Duodenal mucosa (tissue), 2 donors: Measurements from ENCODE around the gene SRPRB.
"Not testable (repeated sequence)": the region's sequence is repeated elsewhere in the genome, so short reads cannot be mapped to it uniquely, and the experiment has no call there.

Experiments
- H3K27ac ChIP-seq: one replicate; pipeline ENCODE4 v1.7.0; 2013; ENCODE audit warnings: low read depth, low read length
- H3K27me3 ChIP-seq, 2 donors: one replicate each; pipeline ENCODE4 v1.7.0; 2013; ENCODE audit warnings: low read length in 2 of 2, control low read depth in 1 of 2; ENCODE audit not compliant: insufficient read depth in 2 of 2, control insufficient read depth in 1 of 2
- H3K36me3 ChIP-seq, 2 donors: one replicate each; pipeline ENCODE4 v1.7.0; 2013; ENCODE audit warnings: low read length in 2 of 2, control low read depth in 1 of 2; ENCODE audit not compliant: insufficient read depth in 2 of 2, control insufficient read depth in 1 of 2
- H3K4me1 ChIP-seq, 2 donors: one replicate each; pipeline ENCODE4 v1.7.0; 2013; ENCODE audit warnings: low read length in 2 of 2, control low read depth in 1 of 2; ENCODE audit not compliant: insufficient read depth in 2 of 2, control insufficient read depth in 1 of 2
- H3K4me3 ChIP-seq, 2 donors: one replicate each; pipeline ENCODE4 v1.7.0; 2013; ENCODE audit warnings: low read length in 2 of 2, low read depth in 1 of 2
- H3K9ac ChIP-seq, 2 donors: one replicate each; pipeline ENCODE4 v1.7.0; 2013; ENCODE audit warnings: low read length in 2 of 2, low read depth in 1 of 2
- H3K9me3 ChIP-seq, 2 donors: one replicate each; pipeline ENCODE4 v1.7.0; 2013; ENCODE audit warnings: low read length in 2 of 2, control low read depth in 1 of 2; ENCODE audit not compliant: control insufficient read depth in 1 of 2

Gene SRPRB

DNA sequence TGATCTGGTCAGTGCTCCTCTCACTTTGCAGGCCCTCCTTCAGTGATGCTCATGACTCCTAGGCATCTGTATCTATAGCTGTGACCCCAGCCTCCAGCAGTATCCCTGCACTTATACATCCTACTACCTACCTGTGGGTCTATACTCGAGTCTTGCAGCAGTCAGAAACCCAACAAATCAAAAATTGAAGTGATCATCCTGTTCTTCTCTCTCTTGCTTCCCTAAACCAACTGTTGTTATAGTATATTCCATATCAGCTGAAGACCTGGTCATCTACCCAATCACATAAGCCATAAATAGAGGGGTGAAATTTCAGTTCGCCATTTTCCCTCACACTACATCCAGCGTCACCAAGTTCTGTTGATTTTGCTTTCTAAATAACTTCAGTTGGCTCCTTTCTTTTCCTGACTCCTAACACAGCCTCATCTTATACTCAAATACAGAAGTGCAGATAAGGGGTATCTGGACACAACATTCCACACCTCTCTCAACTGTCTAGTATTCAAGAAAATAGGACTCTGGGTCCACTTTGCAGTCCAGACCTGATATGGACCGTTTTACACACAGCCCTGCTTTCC lies 25.9 kb upstream of the SRPRB start:
- Histone ChIP-seq H3K9ac (no peak overlapping the region), H3K9me3 (no peaks in the 10 kb centered on the region), H3K27me3 (peaks cover 0 to 3% of the 10 kb centered on the region in 2 donors), H3K36me3 (no peaks in the 10 kb centered on the region), H3K4me1 (no peaks in the 10 kb centered on the region), H3K27ac (no peak overlapping the region), H3K4me3 (no peak overlapping the region)

DNA sequence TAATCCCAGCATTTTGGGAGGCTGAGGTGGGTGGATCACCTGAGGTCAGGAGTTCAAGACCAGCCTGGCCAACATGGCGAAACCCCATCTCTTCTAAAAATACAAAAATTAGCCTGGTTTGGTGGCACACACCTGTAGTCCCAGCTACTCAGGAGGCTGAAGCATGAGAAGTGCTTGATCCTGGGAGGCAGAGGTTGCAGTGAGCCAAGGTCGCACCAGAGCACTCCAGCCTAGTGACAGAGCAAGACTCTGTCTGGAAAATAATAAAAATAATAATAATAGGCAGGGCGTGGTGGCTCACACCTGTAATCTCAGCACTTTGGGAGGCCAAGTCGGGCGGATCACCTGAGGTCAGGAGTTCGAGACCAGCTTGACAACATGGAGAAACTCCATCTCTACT lies 24.9 kb upstream of the SRPRB start:
- H3K36me3 ChIP-seq, H3K4me1 ChIP-seq, H3K9me3 ChIP-seq: not testable (repeated sequence)

DNA sequence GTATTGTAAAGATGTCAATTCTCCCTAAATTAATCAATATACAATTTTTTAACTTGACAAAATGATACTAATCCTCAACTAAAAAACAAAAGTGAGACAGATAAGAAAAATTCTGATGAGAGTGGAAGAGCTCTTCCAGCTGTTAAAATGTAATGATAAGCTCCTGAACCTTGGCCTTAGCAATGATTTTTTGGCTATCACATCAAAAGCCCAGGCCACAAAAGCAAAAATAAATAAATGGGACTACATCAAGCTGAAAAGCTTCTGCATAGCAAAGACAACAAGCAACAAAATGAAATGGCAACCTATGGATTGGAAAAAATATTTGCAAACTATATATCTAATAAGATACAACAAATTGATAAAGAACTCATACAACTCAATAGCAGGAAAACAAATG lies 24.0 kb upstream of the SRPRB start:
- no peak overlapping the region for H3K4me3 ChIP-seq
- no peak overlapping the region for H3K9ac ChIP-seq
- H3K27me3 ChIP-seq = peaks cover 0 to 3% of the 10 kb centered on the region in 2 donors
- no peaks in the 10 kb centered on the region for H3K36me3 ChIP-seq
- H3K4me1 ChIP-seq = no peaks in the 10 kb centered on the region
- H3K27ac ChIP-seq = no peak overlapping the region
- no peaks in the 10 kb centered on the region for H3K9me3 ChIP-seq

More for the DNA sequence above, 24.9 kb upstream of the SRPRB start:
- not testable (repeated sequence) for H3K4me3 ChIP-seq, H3K27me3 ChIP-seq, H3K27ac ChIP-seq, H3K9ac ChIP-seq

DNA sequence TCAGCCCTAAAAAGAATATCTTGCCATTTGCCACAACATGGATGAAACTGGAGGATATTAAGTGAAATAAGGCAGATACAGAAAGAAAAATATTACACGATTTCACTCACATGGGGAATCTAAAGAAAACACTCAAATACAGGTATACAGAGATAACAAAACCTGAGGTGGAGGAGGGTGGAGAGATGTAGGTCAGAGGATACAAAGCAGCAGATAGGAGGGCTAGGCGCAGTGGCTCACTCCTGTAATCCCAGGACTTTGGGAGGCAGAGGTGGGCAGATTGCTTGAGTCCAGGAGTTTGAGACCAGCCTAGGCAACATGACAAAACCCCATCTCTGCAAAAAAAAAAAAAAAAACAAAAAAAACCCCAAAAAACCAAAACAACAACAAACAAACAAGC lies 23.2 kb upstream of the SRPRB start:
- Histone ChIP-seq H3K4me1 (no peaks in the 10 kb centered on the region), H3K9me3 (no peaks in the 10 kb centered on the region), H3K36me3 (no peaks in the 10 kb centered on the region), H3K27ac (no peak overlapping the region), H3K27me3 (peaks cover 0 to 3% of the 10 kb centered on the region in 2 donors), H3K9ac (no peak overlapping the region), H3K4me3 (no peak overlapping the region)

DNA sequence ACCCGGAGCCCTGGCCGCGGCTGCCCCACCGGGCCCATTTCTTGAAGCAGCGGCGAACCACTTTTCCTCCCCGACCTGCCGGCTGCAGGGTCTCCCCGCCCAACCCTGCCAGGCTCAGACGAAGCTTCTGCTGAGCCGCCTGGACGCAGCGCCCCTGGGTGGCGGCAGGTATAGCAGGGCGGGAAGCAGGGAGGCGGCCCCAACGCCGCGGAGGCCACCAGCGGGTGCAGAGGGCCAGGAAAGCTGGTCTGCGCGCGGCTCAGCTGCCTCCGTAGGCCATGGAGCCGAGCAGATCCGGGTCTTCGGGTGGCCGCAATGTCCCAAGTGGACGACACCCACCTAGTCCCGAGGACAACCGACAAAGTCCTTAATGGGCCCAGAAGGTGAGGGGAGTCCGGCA lies 21.9 kb upstream of the SRPRB start:
- H3K27me3 ChIP-seq = peaks cover 0 to 3% of the 10 kb centered on the region in 2 donors
- no peaks in the 10 kb centered on the region for H3K9me3 ChIP-seq
- H3K9ac ChIP-seq = no peak overlapping the region
- no peaks in the 10 kb centered on the region for H3K36me3 ChIP-seq
- no peaks in the 10 kb centered on the region for H3K4me1 ChIP-seq
- H3K27ac ChIP-seq = no peak overlapping the region
- no peak overlapping the region for H3K4me3 ChIP-seq

DNA sequence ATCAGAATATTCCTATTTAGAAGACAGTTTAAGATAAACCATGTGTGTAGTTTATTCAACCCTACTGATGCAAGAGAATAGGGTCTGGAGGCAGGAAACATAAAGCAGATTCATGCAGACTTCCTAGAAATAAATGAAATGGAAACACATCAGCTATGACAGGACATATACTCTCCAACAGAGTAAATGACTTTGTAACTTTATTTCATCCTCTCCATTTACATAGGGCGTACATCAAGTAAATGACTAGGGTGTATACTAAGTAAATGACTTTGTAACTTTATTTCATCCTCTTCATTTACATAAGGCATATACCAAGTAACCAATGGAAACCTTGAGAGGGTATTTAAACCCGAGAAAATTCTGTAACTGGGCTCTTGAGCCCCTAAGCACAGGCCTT lies 17.6 kb upstream of the SRPRB start:
- Histone ChIP-seq H3K36me3 (no peaks in the 10 kb centered on the region), H3K27ac (no peak overlapping the region), H3K27me3 (no peaks in the 10 kb centered on the region), H3K9me3 (peaks cover 9 to 11% of the 10 kb centered on the region in 2 donors), H3K9ac (no peak overlapping the region), H3K4me3 (no peak overlapping the region), H3K4me1 (no peaks in the 10 kb centered on the region)

- Histone ChIP-seq H3K27me3 (no peaks in the 10 kb centered on the region), H3K4me3 (no peak overlapping the region), H3K4me1 (no peaks in the 10 kb centered on the region), H3K27ac (no peak overlapping the region), H3K9me3 (peaks cover 9 to 14% of the 10 kb centered on the region in 2 donors), H3K36me3 (no peaks in the 10 kb centered on the region), H3K9ac (no peak overlapping the region)
Observed at GRCh38 chr3:133792171-133792763, 13.3 kb upstream of the SRPRB start.

DNA sequence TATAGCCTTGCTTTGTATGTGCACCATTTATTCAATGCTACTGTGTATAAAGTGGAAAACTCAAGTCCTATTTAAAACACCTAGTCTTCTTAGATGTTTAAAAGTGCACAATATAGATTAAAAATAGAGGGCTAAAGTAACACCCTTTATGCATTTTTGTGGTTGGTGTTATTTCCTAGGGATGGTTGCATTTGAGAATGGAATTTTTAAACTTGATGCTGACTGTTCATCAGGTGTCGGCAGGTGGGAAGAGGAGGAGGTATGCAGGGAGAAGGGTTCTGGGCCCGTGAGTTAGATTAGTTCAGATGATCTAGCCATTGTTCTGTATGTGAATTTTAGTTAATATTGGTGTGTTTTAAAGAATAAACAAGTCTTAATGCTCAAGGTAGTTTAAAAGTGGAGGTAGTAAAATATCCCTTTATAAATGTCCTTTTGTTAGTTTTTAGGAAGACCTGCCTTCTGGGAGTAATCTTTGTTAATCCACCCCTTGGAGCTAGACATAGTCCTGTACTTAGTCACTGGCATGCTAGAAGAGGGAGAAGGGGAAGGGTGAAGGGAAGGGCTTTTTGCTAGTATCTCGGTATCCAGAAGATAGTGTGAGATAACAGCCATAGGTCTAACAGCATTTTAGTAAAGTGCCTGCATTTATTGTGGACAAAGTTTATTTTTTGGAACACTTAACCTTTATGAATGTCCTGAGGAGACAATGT lies 8.1 kb upstream of the SRPRB start:
- Histone ChIP-seq H3K4me1 (peaks cover 4 to 5% of the 10 kb centered on the region in 2 donors), H3K27me3 (no peaks in the 10 kb centered on the region), H3K36me3 (no peaks in the 10 kb centered on the region), H3K9ac (no peak overlapping the region), H3K27ac (no peak overlapping the region), H3K9me3 (peaks cover under 1 to 7% of the 10 kb centered on the region in 2 donors), H3K4me3 (no peak overlapping the region)

DNA sequence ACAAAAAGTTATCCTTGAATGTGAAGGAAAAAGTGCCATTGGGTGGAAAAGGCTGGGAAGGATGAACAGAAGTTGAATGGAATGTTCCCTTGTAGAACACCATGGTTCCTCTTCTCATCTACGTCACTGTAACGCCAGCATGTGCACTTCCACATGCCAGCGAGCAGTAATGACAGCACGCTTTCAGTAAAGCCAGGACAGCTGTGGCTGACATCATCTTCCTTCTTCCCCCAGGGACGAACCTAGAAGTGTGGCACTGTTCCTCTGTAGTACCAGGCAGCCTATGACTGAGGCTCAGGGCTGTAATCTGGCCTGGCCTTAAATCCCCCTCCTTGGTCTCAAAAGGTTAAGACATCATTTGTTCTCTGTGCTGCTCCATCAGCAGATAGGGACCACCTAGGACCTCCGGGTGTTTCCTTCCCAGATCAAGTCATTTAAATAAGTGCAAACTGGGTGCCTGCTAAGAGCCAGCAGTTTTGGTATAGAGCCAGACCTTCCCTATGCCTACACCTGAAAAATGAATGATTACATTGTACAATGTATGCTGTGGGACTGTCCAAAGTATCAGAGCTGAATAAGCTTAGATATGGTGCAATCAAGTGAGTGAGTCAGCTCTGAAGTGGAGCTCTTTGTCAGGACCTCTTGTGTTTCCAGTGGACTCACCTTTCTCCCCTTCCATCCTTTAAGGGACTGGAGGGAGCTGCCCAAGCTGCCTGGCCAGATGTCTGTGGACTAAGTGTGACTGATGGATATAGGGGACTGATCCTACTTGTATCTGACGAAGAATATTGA lies 5.6 kb upstream of the SRPRB start:
- H3K9ac ChIP-seq = no peak overlapping the region
- no peak overlapping the region for H3K4me3 ChIP-seq
- no peaks in the 10 kb centered on the region for H3K27me3 ChIP-seq
- H3K36me3 ChIP-seq = no peaks in the 10 kb centered on the region
- no peaks in the 10 kb centered on the region for H3K9me3 ChIP-seq
- peaks cover 4 to 7% of the 10 kb centered on the region in 2 donors for H3K4me1 ChIP-seq
- no peak overlapping the region for H3K27ac ChIP-seq

- Histone ChIP-seq H3K9me3 (no peaks in the 10 kb centered on the region), H3K4me3 (no peak overlapping the region), H3K27me3 (no peaks in the 10 kb centered on the region), H3K9ac (no peak overlapping the region), H3K4me1 (peaks cover 13 to 21% of the 10 kb centered on the region in 2 donors), H3K36me3 (peaks cover 0 to 9% of the 10 kb centered on the region in 2 donors), H3K27ac (no peak overlapping the region)
Observed at GRCh38 chr3:133803469-133803868, 2.1 kb upstream of the SRPRB start.
